CD4-positive, alpha-beta T cell (primary cell): ENCODE measurements around the gene C6orf136. TPM values are rescaled to one million over a fixed set of nuclear protein-coding genes. Genes with fewer than 3 reads are reported as not detected.

ENCODE experiments used
- ATAC-seq: fragments of 200-7000 bp; cut with Tn5 transposase; one replicate; pipeline ENCODE4 v1.10.0; 2022; ENCODE audit warnings: mild to moderate bottlenecking; ENCODE audit not compliant: poor library complexity
- CTCF ChIA-PET: fragments of 350-600 bp; sonication (Branson Sonifier 250); formaldehyde crosslinking; loops from one replicate; lab custom pipeline; 2021; ENCODE audit warnings: antibody characterized with exemption, inconsistent platforms; lab: Charles Lee
- POLR2A ChIA-PET: fragments of 350-600 bp; sonication (Branson Sonifier 250); formaldehyde crosslinking; loops from one replicate; lab custom pipeline; 2021; ENCODE audit warnings: antibody characterized with exemption, inconsistent platforms; lab: Charles Lee
- DNase-seq, 14 experiments: peaks; one replicate each; pipeline ENCODE4 v3.0.0-alpha.2; 2013 to 2020; ENCODE audit warnings: mixed read lengths in 2 of 14
- H3K27ac ChIP-seq, 2 donors: one replicate each; pipeline versions ENCODE4 v1.5.1 to v1.7.0; 2013; ENCODE audit warnings: low read length in 2 of 2, low read depth in 1 of 2, mild to moderate bottlenecking in 1 of 2
- H3K27me3 ChIP-seq, 2 experiments: 1 replicate in 1 of 2; 2 replicates in 1 of 2; pipeline versions ENCODE4 v1.6.1 to v1.7.0; 2013; ENCODE audit warnings: low read length in 2 of 2, control low read depth in 1 of 2, mild to moderate bottlenecking in 1 of 2, moderate library complexity in 1 of 2; ENCODE audit not compliant: insufficient read depth in 2 of 2, control insufficient read depth in 1 of 2
- H3K36me3 ChIP-seq: one replicate; pipeline ENCODE4 v1.6.1; 2013; ENCODE audit warnings: low read length, control low read depth; ENCODE audit not compliant: insufficient read depth
- H3K4me1 ChIP-seq: one replicate; pipeline ENCODE4 v1.6.1; 2013; ENCODE audit warnings: low read length, control low read depth; ENCODE audit not compliant: insufficient read depth
- H3K4me3 ChIP-seq: one replicate; pipeline ENCODE4 v1.5.1; 2013; ENCODE audit warnings: mild to moderate bottlenecking, low read length, moderate library complexity
- H3K9me3 ChIP-seq, 2 experiments: 1 replicate in 1 of 2; 2 replicates in 1 of 2; pipeline versions ENCODE4 v1.6.1 to v1.7.0; 2013; ENCODE audit warnings: low read length in 2 of 2, mild to moderate bottlenecking in 2 of 2, control low read depth in 1 of 2, moderate library complexity in 1 of 2; ENCODE audit not compliant: control insufficient read depth in 1 of 2, insufficient read depth in 1 of 2
- H3K27ac Mint-ChIP-seq: one replicate; pipeline ENCODE4 v1.8.0; 2020; ENCODE audit warnings: mixed read lengths
- H3K27me3 Mint-ChIP-seq: one replicate; pipeline ENCODE4 v1.8.0; 2021; ENCODE audit warnings: mixed read lengths
- H3K36me3 Mint-ChIP-seq: one replicate; pipeline ENCODE4 v1.8.0; 2021; ENCODE audit warnings: low read depth, mixed read lengths
- H3K4me1 Mint-ChIP-seq: one replicate; pipeline ENCODE4 v1.8.0; 2021; ENCODE audit warnings: low read depth, mixed read lengths
- H3K4me3 Mint-ChIP-seq: one replicate; pipeline ENCODE4 v1.8.0; 2020; ENCODE audit warnings: mild to moderate bottlenecking, mixed read lengths
- H3K9me3 Mint-ChIP-seq: one replicate; pipeline ENCODE4 v1.8.0; 2020; ENCODE audit warnings: mixed read lengths
- intact Hi-C, 2 experiments: fragments of 100-400 bp; cut with DNase I in 1 of 2; cut with micrococcal nuclease in 1 of 2; formaldehyde crosslinking; loops; one replicate each; pipeline versions ENCODE4 v1.15.1 to v1.9.0; 2023 to 2025; cut with DNase I, micrococcal nuclease
- total RNA-seq, 174 experiments: library from RNA in 2 of 174; stranded (reverse) in 2 of 174; gene quantifications; one replicate each; pipeline ENCODE4 v1.2.3 and lab custom pipeline; 2021 to 2026
- TF ChIP-seq, protein P1 (sequence below): fragments of 200-600 bp; IDR thresholded peaks from one replicate; pipeline ENCODE4 v1.8.0; 2022; ENCODE audit warnings: antibody characterized with exemption, mild to moderate bottlenecking

Gene C6orf136
- total RNA-seq, 2 experiments from 2014 or later, result 20.3 to 21.7 TPM

DNA sequence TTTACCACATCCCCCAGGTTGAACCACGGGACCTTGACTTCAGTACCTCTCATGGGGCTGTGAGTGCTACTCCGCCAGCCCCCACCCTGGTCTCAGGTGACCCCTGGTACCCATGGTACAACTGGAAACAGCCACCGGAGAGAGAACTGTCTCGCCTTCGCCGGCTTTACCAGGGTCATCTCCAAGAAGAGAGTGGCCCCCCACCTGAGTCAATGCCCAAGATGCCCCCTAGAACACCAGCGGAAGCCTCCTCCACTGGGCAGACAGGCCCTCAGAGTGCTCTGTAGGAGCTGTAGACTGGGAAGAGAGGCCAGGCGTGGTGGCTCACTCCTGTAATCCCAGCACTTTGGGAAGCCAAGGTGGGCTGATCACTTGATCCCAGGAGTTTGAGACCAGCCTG, 21.4 kb upstream of the C6orf136 start:
- ChIA-PET POLR2A (interaction anchor here (1.7 to 2.0 kb wide), 2 partner anchors 8 to 11 kb away, joined by 13 to 15 read pairs; partner anchors contain the start of genes MRPS18B and PPP1R10), CTCF (interaction anchor here (0.9 to 4.8 kb wide), 9 partner anchors 7 to 105 kb away, joined by 3 to 28 read pairs (median 4); partner anchors contain the start of gene C6orf136)
- Mint-ChIP-seq H3K27ac (peak overlapping the region; percentile 93), H3K4me1 (peaks cover 20% of the 10 kb centered on the region), H3K9me3 (no peaks in the 10 kb centered on the region), H3K27me3 (no peaks in the 10 kb centered on the region), H3K4me3 (peak overlapping the region; percentile 38), H3K36me3 (peaks cover 69% of the 10 kb centered on the region)
- TF ChIP-seq, protein P1, sequence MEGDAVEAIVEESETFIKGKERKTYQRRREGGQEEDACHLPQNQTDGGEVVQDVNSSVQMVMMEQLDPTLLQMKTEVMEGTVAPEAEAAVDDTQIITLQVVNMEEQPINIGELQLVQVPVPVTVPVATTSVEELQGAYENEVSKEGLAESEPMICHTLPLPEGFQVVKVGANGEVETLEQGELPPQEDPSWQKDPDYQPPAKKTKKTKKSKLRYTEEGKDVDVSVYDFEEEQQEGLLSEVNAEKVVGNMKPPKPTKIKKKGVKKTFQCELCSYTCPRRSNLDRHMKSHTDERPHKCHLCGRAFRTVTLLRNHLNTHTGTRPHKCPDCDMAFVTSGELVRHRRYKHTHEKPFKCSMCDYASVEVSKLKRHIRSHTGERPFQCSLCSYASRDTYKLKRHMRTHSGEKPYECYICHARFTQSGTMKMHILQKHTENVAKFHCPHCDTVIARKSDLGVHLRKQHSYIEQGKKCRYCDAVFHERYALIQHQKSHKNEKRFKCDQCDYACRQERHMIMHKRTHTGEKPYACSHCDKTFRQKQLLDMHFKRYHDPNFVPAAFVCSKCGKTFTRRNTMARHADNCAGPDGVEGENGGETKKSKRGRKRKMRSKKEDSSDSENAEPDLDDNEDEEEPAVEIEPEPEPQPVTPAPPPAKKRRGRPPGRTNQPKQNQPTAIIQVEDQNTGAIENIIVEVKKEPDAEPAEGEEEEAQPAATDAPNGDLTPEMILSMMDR, result no peak
- intact Hi-C loops, result loop anchor here in 1 of 2 experiments (5.0 kb wide), 2 partner anchors 47 to 282 kb away; partner anchors contain the start of genes DHX16 and GTF2H4
- no peak for DNase-seq
- H3K9me3 ChIP-seq, result no peaks in the 10 kb centered on the region
- no peak overlapping the region for H3K27ac ChIP-seq
- no peaks in the 10 kb centered on the region for H3K27me3 ChIP-seq
- peaks cover 16% of the 10 kb centered on the region for H3K4me1 ChIP-seq
- ATAC-seq, result no peak
- no peak overlapping the region for H3K4me3 ChIP-seq
- peaks cover 55% of the 10 kb centered on the region for H3K36me3 ChIP-seq

DNA sequence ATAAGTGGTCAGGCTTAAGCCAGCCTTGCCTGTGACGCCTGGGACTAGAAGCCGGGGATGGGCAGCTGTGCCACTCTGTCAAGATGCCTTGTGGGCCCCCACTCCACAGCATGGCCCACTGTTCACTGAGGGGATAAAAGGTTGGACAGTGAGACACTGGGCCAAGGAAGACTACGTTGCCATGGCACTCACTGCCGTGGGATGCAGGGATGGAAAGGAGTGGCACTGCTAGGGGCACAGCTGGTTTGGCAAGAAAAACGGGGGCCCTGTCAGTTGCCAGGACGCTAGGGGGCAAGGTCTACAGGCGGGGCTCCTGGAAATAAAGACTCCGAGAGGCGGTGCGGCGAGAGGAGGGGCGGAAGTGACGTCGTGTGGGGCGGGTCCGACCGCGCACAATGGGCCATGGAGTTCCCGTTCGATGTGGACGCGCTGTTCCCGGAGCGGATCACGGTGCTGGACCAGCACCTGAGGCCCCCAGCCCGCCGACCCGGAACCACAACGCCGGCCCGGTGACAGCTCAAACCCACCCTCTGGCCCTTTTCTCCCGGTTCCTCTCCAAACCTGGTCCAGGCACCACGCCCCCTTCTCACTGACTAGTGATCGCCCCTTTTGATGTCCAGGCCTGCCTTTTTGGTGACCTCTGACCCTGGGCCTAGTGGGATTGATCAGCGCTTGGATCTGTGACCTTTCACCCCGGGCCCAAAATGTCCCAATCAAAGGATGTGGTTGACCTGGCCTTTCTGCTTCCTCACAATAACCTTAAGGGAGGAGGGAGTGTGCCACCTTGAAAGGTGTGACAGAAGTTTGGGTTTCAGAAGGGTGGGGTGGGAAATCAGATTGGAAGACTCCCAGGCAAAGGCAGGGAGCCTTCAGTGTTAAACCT, 20.2 kb upstream of the C6orf136 start, which contains the start of gene ATAT1:
ATAT1 (plus strand) TSS at position 391 of the 883 bp plus-strand sequence.
- Histone ChIP-seq H3K36me3 (peaks cover 50% of the 10 kb centered on the region), H3K27me3 (no peaks in the 10 kb centered on the region), H3K27ac (peak within 1 kb of the TSS; percentile 68 to 91), H3K4me3 (peak within 1 kb of the TSS; percentile 81), H3K4me1 (peaks cover 16% of the 10 kb centered on the region), H3K9me3 (no peaks in the 10 kb centered on the region)
- H3K4me1 Mint-ChIP-seq, result peaks cover 20% of the 10 kb centered on the region
- peak; percentile 77 to 95 (median 86) for DNase-seq
- H3K4me3 Mint-ChIP-seq, result peak within 1 kb of the TSS; percentile 92
- TF ChIP-seq, protein P1, result peak; percentile 64
- ChIA-PET CTCF (interaction anchor here (0.6 to 4.8 kb wide), 18 partner anchors 8 to 921 kb away, joined by 3 to 28 read pairs (median 4); partner anchors contain the start of genes C6orf136, DHX16 and NFKBIL1), POLR2A (interaction anchor here (0.6 to 2.0 kb wide), 3 partner anchors 9 to 110 kb away, joined by 3 to 15 read pairs (median 13); partner anchors contain the start of genes MRPS18B and PPP1R10)
- H3K27ac Mint-ChIP-seq, result peak within 1 kb of the TSS; percentile 93
- ATAC-seq, result peak; percentile 99
- no peaks in the 10 kb centered on the region for H3K9me3 Mint-ChIP-seq
- no peaks in the 10 kb centered on the region for H3K27me3 Mint-ChIP-seq
- intact Hi-C loops, result loop anchor here (1.0 to 5.0 kb wide), 6 partner anchors 8 to 281 kb away; partner anchors contain the start of genes DHX16 (in 2 of the 2), C6orf136 (in 1 of the 2) and GTF2H4 (in 1 of the 2)
- peaks cover 66% of the 10 kb centered on the region for H3K36me3 Mint-ChIP-seq

DNA sequence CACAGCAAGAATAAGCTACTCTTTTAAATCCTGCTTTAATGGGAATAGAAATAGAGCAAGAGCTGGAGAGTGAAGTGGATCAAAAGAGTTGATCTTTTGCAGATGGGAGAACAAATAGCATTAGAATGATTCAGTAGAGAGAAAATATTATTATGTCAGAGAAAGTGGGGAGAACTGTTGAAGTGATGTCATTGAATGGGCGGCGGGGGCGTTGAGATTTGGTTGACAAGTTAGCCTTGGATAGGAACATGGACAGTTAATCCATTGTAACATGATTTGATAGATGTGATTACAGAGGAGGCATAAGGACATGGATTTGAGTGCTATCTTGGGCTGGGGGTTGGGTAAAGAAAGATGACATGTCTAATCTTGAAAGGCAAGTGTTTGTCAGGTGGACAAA, 11.1 kb upstream of the C6orf136 start:
- peaks cover 37% of the 10 kb centered on the region for H3K36me3 Mint-ChIP-seq
- ATAC-seq (no peak), DNase-seq (no peak)
- Histone ChIP-seq H3K36me3 (no peaks in the 10 kb centered on the region), H3K27ac (no peak overlapping the region), H3K4me1 (peaks cover 2% of the 10 kb centered on the region), H3K27me3 (no peaks in the 10 kb centered on the region), H3K9me3 (no peaks in the 10 kb centered on the region), H3K4me3 (no peak overlapping the region)
- intact Hi-C loops, result no loop called here
- ChIA-PET POLR2A (no interaction called here), CTCF (no interaction called here)
- TF ChIP-seq, protein P1, result no peak
- peaks cover 7% of the 10 kb centered on the region for H3K4me1 Mint-ChIP-seq
- no peak overlapping the region for H3K4me3 Mint-ChIP-seq
- H3K27ac Mint-ChIP-seq, result no peak overlapping the region
- H3K9me3 Mint-ChIP-seq, result no peaks in the 10 kb centered on the region
- H3K27me3 Mint-ChIP-seq, result no peaks in the 10 kb centered on the region
